ENCODE data around the gene TRIP13. TPM values are rescaled to one million over a fixed set of nuclear protein-coding genes. Genes with fewer than 3 reads are reported as not detected.
"Not testable (repeated sequence)": the region's sequence is repeated elsewhere in the genome, so short reads cannot be mapped to it uniquely, and the experiment has no call there.

TRIP13 gene
- total RNA-seq, 1 experiment from 2014 or later, result 42.6 TPM

DNA sequence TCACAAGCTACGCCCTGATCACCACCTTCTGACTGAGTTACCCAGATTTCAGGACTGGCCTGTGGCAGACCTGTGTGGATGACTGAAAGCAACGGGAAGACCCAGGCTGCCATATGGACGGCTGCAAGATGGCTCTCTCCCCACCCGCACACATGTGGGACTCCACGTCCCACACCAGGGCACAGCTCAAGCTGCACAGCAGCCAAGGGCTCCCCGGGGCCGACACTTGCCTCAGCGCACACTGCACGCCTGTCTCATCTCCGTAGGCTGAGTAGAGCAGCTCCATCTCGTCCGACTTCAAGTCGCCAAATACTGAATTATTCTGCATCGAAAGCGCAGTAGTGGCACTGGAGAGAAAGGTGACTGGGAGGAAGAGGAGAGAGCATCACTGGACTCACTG is 14.6 kb upstream of the TRIP13 start:
- Histone ChIP-seq H3K27me3 (ENCODE audit: insufficient read depth, low read length) (no peaks in the 10 kb centered on the region), H3K79me1 (ENCODE audit: insufficient read depth, low read depth, low read length, poor library complexity, severe bottlenecking) (no peaks in the 10 kb centered on the region), H3K23ac (ENCODE audit: insufficient read length, low read depth, low read length) (no peak overlapping the region), H3K4me2 (ENCODE audit: insufficient read depth, insufficient read length, low read length) (no peak overlapping the region), H2BK20ac (ENCODE audit: low read depth, low read length, poor library complexity, severe bottlenecking) (no peak overlapping the region), H3K79me2 (ENCODE audit: insufficient read depth, low read length) (peaks cover 10% of the 10 kb centered on the region; the same call in 1 of the 2 replicates), H3K9me3 (ENCODE audit: control insufficient read depth, low read depth, low read length) (no peaks in the 10 kb centered on the region), H4K91ac (ENCODE audit: insufficient read length, low read depth, low read length) (no peak overlapping the region), H3K4ac (ENCODE audit: low read depth, low read length) (no peak overlapping the region), H2BK5ac (ENCODE audit: insufficient read length, low read length) (no peak overlapping the region), H4K5ac (ENCODE audit: insufficient read length, low read depth, low read length) (no peak overlapping the region), H3K23me2 (ENCODE audit: insufficient read length, low read depth, low read length, poor library complexity, severe bottlenecking) (no peaks in the 10 kb centered on the region), H2BK12ac (ENCODE audit: insufficient read length, low read depth, low read length) (no peak overlapping the region), H3T11ph (ENCODE audit: low read length) (no peak overlapping the region), H3K9ac (ENCODE audit: extremely low read depth, insufficient read length, low read length) (no peak overlapping the region), H3K56ac (ENCODE audit: insufficient read length, low read depth, low read length) (no peak overlapping the region), H2AK5ac (ENCODE audit: insufficient read length, low read length) (no peak overlapping the region), H2AFZ (ENCODE audit: low read length) (no peak overlapping the region), H4K8ac (replicated peaks; ENCODE audit: insufficient read length, low read depth, low read length) (no peak overlapping the region), H2BK15ac (ENCODE audit: low read depth, low read length) (no peak overlapping the region), H3K27ac (ENCODE audit: insufficient read length, low read depth, low read length) (no peak overlapping the region), H3K14ac (ENCODE audit: insufficient read depth, low read length) (no peak overlapping the region), H3K4me1 (ENCODE audit: insufficient read depth, low read length) (no peaks in the 10 kb centered on the region), H2BK120ac (ENCODE audit: low read depth, low read length, poor library complexity, severe bottlenecking) (no peak overlapping the region), H4K20me1 (ENCODE audit: control insufficient read depth, insufficient read depth, insufficient read length) (peaks cover 5% of the 10 kb centered on the region), H3K18ac (ENCODE audit: insufficient read length, low read depth, low read length) (no peak overlapping the region)
- H3K27me3 Mint-ChIP-seq (ENCODE audit: low read depth), result no peaks in the 10 kb centered on the region
- peak overlapping the region in 1 of 3 experiments; percentile 60; a peak in 1 of 7 replicates for H3K27ac Mint-ChIP-seq
- peaks cover 52 to 81% (median 78%) of the 10 kb centered on the region in 3 experiments for H3K36me3 Mint-ChIP-seq (ENCODE audit: insufficient read depth in 1 of 3, low read depth in 3 of 3)
- WGBS (ENCODE audit: extremely low coverage, insufficient read length, low lambda C conversion rate), result no CpG with 5 or more reads among the region's 15 CpGs
- no peaks in the 10 kb centered on the region; a peak in 2 of 5 replicates for H3K9me3 Mint-ChIP-seq
- DNase-seq, result no peak
- H3K4me3 Mint-ChIP-seq, result no peak overlapping the region
- TF ChIP-seq, protein P1, sequence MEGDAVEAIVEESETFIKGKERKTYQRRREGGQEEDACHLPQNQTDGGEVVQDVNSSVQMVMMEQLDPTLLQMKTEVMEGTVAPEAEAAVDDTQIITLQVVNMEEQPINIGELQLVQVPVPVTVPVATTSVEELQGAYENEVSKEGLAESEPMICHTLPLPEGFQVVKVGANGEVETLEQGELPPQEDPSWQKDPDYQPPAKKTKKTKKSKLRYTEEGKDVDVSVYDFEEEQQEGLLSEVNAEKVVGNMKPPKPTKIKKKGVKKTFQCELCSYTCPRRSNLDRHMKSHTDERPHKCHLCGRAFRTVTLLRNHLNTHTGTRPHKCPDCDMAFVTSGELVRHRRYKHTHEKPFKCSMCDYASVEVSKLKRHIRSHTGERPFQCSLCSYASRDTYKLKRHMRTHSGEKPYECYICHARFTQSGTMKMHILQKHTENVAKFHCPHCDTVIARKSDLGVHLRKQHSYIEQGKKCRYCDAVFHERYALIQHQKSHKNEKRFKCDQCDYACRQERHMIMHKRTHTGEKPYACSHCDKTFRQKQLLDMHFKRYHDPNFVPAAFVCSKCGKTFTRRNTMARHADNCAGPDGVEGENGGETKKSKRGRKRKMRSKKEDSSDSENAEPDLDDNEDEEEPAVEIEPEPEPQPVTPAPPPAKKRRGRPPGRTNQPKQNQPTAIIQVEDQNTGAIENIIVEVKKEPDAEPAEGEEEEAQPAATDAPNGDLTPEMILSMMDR (conservative IDR thresholded peaks at IDR 0.05), result no peak
- H3K4me1 Mint-ChIP-seq, result no peaks in the 10 kb centered on the region

DNA sequence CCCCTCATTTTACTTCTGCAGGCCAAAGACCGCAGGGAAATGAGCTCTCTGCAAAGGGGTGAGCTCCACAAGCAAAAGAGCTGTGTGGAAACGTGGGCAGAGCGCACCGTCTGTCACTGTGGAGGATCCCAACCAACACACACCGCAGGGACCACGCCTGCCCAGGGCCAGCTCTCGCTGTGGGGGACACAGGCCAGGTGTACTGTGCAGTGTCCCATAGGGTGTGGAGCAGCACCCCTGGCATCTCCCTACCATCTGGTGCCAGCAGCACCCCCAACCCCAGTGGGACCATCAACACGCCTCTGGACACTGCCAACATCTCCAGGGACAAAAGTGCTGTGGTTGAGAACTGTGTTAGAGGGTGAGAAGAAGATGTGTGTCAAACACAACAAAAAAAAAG is 14.0 kb upstream of the TRIP13 start:
- H4K20me1 ChIP-seq (ENCODE audit: control insufficient read depth, insufficient read depth, insufficient read length); H3K18ac ChIP-seq (ENCODE audit: insufficient read length, low read depth, low read length); H2BK120ac ChIP-seq (ENCODE audit: low read depth, low read length, poor library complexity, severe bottlenecking); H3K9me3 Mint-ChIP-seq; H3K27ac ChIP-seq (ENCODE audit: insufficient read length, low read depth, low read length); H3K4me1 ChIP-seq (ENCODE audit: insufficient read depth, low read length); H3K56ac ChIP-seq (ENCODE audit: insufficient read length, low read depth, low read length); H3K27ac Mint-ChIP-seq; H2BK12ac ChIP-seq (ENCODE audit: insufficient read length, low read depth, low read length); DNase-seq; H3K79me1 ChIP-seq (ENCODE audit: insufficient read depth, low read depth, low read length, poor library complexity, severe bottlenecking); H3K4me1 Mint-ChIP-seq; H4K91ac ChIP-seq (ENCODE audit: insufficient read length, low read depth, low read length); H3K23ac ChIP-seq (ENCODE audit: insufficient read length, low read depth, low read length); H4K8ac ChIP-seq (replicated peaks; ENCODE audit: insufficient read length, low read depth, low read length); H2BK20ac ChIP-seq (ENCODE audit: low read depth, low read length, poor library complexity, severe bottlenecking); H2BK15ac ChIP-seq (ENCODE audit: low read depth, low read length); H3K9ac ChIP-seq (ENCODE audit: extremely low read depth, insufficient read length, low read length); H2AK5ac ChIP-seq (ENCODE audit: insufficient read length, low read length); H2AFZ ChIP-seq (ENCODE audit: low read length); H3K4me3 Mint-ChIP-seq; H4K5ac ChIP-seq (ENCODE audit: insufficient read length, low read depth, low read length); H3K27me3 ChIP-seq (ENCODE audit: insufficient read depth, low read length); H3K4me2 ChIP-seq (ENCODE audit: insufficient read depth, insufficient read length, low read length); H3T11ph ChIP-seq (ENCODE audit: low read length); H3K23me2 ChIP-seq (ENCODE audit: insufficient read length, low read depth, low read length, poor library complexity, severe bottlenecking); H3K9me3 ChIP-seq (ENCODE audit: control insufficient read depth, low read depth, low read length); H3K14ac ChIP-seq (ENCODE audit: insufficient read depth, low read length); H3K27me3 Mint-ChIP-seq (ENCODE audit: low read depth); H3K4ac ChIP-seq (ENCODE audit: low read depth, low read length); H2BK5ac ChIP-seq (ENCODE audit: insufficient read length, low read length): not testable (repeated sequence)
- peaks cover 56 to 81% (median 78%) of the 10 kb centered on the region in 3 experiments for H3K36me3 Mint-ChIP-seq (ENCODE audit: insufficient read depth in 1 of 3, low read depth in 3 of 3)
- WGBS (ENCODE audit: extremely low coverage, insufficient read length, low lambda C conversion rate), result no CpG with 5 or more reads among the region's 8 CpGs
- H3K79me2 ChIP-seq (ENCODE audit: insufficient read depth, low read length), result peaks cover 16% of the 10 kb centered on the region; the same call in 1 of the 2 replicates

All from H9 (cell line).